HG03060 (cell line): ENCODE measurements around the gene MAP3K7CL.
"Not testable (repeated sequence)": the region's sequence is repeated elsewhere in the genome, so short reads cannot be mapped to it uniquely, and the experiment has no call there.

ENCODE experiments used
- ATAC-seq: cut with Tn5 transposase; IDR thresholded peaks from one replicate; pipeline ENCODE4 v1.9.1; 2021; ENCODE audit warnings: low read depth, moderate number of reproducible peaks; ENCODE audit not compliant: unreplicated experiment

The MAP3K7CL gene

DNA sequence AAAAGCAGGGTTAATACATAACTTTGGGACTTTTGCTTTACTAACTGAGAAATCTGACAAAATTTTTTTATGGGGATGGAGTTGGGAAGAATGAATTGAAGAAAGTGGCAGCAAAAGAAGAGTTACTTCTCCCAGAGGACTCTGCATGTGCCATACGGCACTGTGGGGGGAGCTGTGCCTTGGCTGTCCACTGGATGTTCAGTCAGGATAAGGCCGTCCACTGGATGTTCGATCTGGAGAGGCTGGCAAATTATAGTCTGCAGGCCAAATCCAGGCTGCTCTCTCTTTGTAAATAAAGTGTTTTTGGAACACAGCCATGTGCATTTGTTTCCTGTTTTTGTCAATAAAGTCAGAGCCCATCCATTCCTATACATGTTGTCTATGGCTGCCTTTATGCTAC lies 4.5 kb upstream of the MAP3K7CL start:
- no peak for ATAC-seq

DNA sequence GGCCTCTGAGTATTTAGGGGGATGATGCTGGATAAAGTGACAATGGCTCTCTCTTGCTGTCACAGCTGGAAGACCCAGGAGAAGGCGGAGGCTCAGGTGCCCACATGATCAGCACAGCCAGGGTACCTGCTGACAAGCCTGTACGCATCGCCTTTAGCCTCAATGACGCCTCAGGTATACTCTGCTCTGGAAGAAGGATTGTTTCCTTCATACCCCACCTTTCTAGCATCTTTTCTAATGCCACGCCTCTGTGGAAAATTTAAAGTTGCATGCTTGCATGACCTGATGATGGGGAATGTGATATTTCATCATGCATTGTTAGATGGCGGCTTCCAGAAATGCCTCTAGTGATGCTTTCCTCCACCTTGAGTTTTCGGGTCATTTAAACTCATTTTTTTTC lies 2.8 kb downstream of the MAP3K7CL start:
- no peak for ATAC-seq

DNA sequence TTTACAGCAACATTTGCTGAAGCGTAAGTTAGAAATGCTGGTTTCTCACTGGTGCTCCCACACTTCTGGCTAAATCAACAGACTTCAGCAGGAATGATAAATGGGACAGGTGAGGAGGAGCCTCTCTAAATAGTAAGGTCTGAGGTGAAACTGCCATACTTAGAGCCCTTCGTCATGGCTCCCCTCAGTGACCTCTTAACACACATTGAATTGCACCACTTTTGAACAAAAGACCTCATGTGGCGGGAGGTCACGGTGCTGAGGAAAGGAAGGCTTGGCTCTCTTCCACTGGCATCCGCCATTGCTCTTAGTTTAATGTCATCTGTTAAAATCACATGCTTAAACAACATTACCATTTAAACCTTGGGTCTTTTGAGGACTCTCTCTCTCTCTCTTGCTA lies 3.4 kb downstream of the MAP3K7CL start:
- ATAC-seq = no peak

DNA sequence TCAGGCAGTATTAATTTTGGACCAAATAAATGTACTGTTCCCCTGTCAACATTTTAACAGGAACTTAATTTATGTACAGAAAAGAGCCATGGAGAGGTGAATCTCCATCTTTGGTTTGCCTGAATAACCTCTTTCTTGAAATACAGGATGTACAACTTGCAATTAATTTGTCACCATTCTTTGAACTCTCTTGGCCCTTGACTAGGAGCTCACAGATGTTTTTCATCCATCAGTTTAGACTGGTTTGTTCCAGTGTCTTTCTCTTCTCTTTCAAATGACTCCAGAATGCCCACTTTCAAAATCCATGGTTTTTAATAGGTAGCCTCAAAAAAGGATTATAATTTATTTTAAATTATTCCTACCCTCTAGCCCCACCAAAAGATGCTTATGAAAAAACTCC lies 5.0 kb downstream of the MAP3K7CL start:
- no peak for ATAC-seq

- ATAC-seq = no peak
Measured at GRCh38 chr21:29136033-29136432, 5.6 kb downstream of the MAP3K7CL start.

DNA sequence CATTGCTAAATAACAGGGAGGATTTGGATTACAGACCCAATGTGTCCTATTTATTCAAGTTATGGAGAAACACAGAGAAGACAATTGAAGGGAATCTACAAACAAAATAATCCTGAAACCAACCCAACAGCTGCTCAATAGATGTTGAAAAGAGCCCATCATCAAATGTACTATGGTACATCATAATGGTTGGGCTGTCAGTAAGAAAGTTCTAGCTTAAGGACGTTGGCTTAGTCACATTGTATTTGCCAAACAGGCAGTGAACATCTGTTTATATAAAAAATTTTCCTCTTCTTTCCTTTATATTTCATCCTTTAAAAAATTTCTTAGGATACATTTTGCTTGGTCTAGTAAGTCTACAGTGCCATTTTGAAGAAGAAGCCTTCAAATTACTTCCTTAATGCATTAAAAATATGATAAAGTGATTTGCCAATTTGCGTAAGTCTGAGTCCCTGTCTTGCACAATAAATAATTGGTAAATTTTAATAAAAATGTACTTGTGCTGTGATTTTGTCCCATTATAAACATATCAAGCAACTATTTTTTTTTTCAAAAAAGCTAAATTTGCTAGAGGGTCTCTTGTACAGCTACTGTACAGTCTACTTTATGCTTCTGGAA lies 14.4 kb downstream of the MAP3K7CL start:
- ATAC-seq = no peak

DNA sequence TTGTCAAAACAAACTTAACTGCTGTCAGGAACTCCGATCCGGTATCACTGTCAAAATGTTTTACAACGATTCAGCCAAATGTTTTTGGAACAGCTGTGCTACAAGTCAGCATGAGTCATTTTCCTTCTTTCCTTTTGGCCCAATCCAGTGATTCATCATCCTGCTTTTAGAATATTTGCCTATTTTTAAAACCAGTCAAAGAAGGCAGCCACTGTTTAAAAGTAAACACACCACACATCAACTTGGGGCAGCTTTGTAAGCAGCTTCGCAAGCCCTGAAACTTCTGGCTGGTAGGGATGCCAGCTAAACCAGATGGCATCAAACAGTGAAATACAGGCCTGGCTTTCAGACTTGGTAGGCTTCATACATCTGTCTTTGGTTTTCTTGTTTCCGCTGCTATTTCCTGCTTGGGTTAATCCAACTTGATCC lies 14.9 kb downstream of the MAP3K7CL start:
- ATAC-seq = no peak

DNA sequence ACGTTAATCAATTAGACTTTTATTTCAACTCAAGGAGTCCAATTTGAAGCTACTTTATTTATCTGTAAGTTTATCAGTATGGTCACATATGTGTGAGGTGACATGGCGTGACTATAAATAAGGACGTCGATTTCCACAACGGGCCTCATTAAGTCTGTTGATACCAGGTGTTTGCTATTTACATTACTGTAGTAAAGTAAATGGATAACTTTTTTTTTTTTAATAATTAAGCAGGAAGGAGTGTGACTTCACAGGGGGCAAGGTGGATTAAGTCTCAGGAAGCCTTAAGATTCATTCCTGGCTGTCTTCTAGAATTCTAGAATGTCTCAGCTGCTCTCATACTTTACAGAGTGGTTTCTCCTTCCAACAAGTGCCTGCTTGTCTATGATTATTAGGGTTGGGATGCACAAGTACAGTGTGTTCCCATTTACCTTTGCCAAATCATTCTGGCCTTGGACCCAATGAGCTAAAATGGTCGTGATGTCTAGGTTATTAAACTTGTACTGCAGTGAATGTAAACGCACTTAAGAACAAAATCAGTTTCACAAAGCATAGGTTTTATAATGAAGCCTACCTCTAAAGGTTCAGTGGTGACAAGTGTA lies 15.5 kb downstream of the MAP3K7CL start:
- no peak for ATAC-seq

- no peak for ATAC-seq
Measured at GRCh38 chr21:29146726-29147125, 16.3 kb downstream of the MAP3K7CL start.

GRCh38 chr21:29148530-29148929 lies 18.1 kb downstream of the MAP3K7CL start:
- no peak for ATAC-seq

DNA sequence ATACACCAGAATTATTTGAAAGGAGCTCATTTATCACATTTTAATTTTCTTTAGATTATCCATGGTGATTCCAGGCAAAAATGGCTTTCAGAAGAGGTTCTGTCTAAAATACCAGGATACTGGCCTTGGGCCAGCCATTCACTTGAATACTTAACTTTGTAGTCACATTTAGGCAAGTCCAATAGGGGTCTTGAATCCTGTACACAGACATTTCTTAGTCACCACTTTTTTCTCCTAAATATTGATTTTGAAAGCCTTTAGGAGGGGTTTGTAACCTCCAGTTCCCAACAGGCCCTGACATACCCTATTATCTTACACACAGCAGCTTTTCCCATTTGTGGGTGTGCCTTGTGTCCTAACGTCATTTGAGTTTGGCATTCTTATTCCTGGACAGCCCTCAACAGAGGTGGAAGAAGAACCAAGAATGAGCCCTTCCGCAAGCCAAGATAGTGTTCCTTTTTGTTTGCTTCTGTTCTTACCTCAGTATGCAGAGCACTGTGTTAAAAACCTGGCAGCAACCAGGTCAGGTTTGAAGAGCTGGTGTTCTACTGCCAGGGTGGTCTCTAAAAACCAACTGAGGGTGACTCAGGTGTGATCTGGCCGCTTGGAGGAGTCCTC lies 19.5 kb downstream of the MAP3K7CL start:
- ATAC-seq = no peak

- ATAC-seq = no peak
Measured at GRCh38 chr21:29151931-29152330, 21.5 kb downstream of the MAP3K7CL start.

GRCh38 chr21:29152916-29153315 lies 22.5 kb downstream of the MAP3K7CL start:
- no peak for ATAC-seq

GRCh38 chr21:29154270-29154669 lies 23.8 kb downstream of the MAP3K7CL start:
- no peak for ATAC-seq

GRCh38 chr21:29155118-29155932 lies 24.9 kb downstream of the MAP3K7CL start:
- ATAC-seq = no peak

- ATAC-seq = no peak
Measured at GRCh38 chr21:29155933-29156260, 25.5 kb downstream of the MAP3K7CL start.

DNA sequence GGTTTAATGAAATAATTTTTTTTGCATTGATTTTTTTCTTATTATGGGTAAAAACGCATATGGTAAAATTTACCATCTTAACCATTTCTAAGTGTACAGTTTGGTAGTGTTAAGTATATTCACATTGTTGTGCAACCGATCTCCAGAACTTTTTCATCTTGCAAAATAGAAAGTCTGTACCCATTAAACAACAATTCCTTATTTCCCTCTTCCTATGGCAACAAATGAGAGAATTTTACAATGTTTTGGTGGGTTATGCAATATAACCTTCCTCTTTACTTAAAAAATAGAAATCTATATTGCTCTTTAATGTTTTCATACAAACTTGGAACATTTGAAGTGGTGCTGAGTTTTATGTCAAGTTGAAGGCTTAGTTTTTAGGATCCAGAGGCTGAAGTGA lies 26.6 kb downstream of the MAP3K7CL start:
- ATAC-seq = no peak

DNA sequence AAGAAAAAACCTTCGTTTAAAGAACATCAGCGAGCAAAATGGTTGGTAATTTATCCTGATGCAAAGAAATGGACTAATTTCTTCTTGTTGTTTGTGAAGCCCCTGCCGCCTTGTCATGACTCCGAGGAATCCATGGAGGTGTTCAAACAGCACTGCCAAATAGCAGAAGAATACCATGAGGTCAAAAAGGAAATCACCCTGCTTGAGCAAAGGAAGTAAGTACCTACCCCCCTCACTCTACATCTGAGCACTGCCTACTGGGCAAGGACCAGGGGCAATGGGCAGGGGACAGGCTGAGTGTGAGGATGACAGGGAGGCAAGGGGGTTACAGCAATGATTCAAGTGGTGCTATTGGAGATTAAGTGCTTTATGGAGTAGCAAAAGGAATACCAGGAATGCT lies 29.4 kb downstream of the MAP3K7CL start:
- ATAC-seq = no peak

DNA sequence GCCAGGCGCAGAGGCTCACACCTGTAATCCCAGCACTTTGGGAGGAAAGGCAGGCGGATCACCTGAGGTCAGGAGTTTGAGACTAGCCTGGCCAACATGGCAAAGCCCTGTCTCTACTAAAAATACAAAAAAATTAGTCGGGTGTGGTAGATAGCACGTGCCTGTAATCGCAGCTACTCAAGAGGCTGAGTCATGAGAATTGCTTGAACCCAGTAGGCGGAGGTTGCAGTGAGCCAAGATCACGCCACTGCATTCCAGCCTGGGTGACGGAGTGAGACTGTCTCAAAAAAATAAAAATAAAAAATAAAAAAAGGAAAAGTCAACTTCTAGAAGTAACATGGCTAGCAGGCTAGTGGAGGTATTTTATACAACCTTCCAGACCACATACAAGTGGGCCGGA lies 32.4 kb downstream of the MAP3K7CL start:
- not testable (repeated sequence) for ATAC-seq

- ATAC-seq = no peak
Measured at GRCh38 chr21:29163341-29164115, 33.1 kb downstream of the MAP3K7CL start.
